GM21423 (cell line): ENCODE measurements around the gene TNFAIP2.

Experiments used
- ATAC-seq: cut with Tn5 transposase; IDR thresholded peaks from one replicate; pipeline ENCODE4 v1.9.1; 2021; ENCODE audit warnings: mild to moderate bottlenecking, moderate library complexity; ENCODE audit not compliant: unreplicated experiment

Gene TNFAIP2

DNA sequence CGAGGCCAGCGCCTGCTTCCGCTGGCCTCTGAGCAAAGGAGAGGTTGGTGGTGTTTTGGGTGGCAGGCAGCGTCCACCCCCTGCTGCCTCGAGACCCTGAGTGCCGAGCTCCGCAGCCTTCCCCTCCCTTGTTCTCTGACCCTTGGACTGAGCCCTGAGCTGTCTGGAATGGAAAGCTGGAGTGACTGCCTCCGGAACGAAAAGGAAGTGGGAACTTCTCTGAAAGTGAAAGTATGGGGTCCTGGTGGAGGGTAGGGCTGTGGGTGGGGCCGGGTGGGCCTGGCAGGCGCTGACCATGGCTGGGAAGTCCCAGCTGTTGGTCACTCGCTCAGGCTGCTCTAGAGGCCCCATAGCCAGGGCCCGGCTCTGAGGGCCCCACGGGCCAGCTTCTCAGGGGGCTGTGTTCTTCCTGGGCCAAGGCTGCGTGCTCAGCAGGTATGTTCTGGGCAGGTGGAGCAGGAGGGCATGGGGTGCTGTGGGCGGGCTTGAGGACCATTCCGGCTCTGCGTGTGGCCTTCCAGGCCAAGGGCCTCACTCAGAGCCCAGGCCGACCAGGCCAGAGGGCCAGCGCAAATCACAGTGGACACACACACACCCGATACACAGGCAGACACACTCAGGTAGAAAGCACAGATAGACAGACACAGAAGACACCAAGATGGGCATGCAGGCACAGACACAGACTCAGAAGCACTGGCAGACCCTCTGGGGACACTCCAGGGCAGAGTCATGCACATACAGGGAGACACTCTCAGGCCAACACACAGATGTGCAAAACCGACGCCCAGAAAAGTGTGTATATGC lies 28.7 kb upstream of the TNFAIP2 start, which contains the start of gene EXOC3L4:
Gene EXOC3L4 (plus strand): TSS at position 320 of the 804 bp plus-strand sequence. CDS start 5,495 bp downstream, outside the sequence.
- ATAC-seq: no peak

DNA sequence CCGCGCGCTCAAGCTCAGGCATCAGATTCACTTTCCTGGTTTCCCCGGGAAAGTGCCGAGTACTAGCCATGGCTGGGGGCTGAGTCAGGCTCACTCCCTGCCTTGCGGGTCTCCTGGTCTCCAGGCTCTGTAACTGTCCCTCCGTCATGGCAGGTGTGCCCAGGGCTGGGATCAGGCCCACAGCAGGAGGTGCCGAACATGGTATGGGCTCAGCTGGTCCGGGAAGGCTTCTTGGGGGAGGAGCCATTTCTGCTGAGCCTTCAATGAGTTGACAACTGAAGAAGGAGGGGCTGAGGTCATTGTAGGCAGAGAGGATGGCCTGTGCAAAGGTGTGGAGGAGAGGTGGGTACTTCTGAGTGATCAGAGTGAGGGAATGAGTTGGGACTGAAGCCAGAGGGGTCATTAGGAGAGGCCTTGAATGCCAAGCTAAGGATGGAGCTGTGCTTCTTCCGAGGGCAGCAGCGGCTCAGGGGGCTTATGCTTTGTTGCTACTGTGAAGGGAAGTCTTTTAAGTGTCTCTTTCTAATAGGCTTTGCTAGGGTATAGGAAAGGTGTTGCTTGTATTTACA lies 28.0 kb upstream of the TNFAIP2 start:
- ATAC-seq: no peak

DNA sequence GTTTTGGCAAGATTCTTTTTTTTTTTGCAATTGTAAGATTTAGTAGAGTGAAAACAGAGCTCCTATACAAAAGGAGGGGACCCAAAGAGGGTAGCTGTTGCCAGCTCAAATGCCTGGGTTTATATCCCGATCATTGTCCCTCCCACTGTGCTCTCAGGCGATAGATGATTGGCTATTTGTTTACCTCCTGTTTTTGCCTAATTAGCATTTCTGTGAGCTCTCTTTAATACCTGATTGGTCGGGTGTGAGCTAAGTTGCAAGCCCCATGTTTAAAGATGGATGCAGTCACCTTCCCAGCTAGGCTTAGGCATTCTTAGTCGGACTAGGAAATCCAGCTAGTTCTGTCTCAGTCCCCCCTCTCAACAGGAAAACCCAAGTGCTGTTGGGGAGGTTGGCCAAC lies 26.9 kb upstream of the TNFAIP2 start:
- ATAC-seq: no peak

DNA sequence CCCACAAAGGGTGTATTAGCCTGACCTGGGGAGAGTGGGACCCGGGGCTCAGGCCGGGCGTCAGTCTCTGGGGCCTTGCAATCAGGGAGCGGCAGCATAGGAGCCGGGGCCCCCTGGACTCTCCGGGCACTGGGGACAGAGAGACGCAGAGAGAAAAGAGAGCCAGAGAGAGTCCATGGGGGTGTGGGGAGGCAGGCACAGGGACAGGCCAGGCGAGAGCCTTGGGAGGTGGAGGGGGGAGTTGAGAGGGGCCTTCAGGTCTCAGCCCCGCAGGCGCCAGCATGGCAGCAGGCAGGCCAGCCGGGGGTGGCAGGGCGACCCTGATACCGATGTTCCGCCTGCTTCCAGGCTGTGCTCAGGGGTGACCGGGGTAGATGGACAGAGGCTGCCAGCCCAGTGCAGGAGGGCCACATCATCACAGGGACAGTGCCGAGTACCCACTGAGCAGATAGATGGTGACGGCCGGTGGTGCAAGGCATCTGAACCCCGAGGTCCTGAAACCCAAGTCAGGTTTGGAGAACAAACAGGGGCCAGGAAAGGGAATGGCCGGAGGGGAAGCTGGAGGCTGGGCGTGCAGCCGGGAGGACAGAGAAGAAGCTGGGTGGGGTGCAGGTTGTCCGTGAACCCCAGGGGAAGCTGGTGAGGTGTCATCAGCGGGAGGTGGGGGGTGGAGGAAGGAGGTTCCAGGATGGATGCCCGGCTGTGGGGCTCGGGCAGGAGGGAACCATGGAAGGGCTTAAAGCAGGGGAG lies 25.8 kb upstream of the TNFAIP2 start:
- no peak for ATAC-seq

DNA sequence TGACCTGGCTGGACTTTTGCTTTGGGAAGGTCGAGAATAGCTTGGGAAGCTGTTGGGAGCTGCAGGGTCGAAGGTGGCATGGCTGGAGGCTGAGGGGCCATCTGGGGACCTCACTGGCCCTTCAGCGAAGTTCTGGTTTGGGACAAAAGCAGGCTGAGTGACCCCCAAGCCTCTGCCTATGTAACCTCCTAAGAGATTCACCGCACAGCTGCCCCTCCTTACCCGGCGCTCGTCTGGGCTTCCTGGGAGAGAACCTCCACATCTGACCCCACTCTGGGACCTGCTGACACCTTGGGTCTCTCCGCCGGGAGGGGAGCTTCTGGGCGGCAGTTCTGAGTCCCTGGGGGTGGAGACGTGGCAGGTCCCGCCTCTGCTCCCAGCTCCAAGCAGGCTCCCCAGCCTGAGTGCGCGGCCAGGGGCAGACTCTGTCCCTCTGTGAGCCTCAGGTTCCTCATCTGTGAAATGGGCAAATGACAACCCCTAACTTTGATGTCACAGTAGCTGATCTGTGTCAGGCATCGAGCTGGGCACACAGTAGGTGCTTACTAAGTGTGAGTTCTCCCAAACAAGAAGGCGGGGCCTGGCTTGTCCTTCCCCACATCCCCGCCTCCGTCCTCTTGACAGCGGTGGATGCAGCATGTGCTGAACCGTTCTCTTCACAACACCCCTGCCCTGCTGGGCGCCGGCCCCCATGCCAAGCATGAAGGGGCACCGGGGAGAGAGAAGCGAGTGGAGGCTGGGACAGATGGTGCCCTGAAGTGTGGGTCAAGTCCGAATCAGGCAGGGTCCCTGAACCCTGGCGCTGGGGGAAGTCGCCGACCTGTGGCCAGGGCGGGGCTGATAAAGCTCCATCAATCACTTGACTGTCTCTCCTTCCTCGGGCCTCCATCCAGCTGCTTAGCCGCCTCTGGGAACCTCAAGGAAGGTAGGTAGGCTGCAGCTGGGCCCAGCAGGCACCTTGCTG lies 25.0 kb upstream of the TNFAIP2 start:
- no peak for ATAC-seq

DNA sequence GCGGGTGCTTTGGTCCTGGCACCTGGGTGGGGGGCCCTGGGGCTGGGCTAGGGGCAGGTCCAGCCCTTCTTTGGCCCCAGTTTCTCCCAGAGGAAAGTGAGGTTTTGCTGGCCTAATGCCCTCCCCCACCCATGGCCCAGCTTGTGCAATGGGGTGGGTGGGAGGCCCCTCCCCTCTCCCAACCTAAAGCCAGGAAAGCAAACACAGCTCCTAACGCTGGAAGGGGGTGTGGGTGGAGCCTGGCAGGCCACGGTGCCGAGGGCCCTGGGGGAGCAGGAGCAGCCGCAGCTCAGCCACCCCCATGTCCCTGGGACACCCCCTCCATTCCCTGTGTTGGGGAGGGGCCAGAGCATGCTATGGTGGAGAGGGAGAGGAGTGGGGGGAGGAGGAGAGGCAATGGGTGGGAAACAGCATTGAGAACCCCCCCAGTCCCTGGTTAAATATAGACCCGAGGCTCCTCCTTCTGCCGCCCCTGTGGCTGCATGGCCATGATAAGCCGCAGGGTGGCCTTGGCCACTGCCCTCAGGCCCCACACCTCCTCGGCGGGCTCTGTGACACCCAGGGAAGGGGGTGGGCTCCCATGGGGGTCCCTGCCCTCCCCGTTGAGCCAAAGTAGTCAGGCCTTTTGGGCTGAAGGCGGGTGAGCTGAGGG lies 24.1 kb upstream of the TNFAIP2 start:
- no peak for ATAC-seq

DNA sequence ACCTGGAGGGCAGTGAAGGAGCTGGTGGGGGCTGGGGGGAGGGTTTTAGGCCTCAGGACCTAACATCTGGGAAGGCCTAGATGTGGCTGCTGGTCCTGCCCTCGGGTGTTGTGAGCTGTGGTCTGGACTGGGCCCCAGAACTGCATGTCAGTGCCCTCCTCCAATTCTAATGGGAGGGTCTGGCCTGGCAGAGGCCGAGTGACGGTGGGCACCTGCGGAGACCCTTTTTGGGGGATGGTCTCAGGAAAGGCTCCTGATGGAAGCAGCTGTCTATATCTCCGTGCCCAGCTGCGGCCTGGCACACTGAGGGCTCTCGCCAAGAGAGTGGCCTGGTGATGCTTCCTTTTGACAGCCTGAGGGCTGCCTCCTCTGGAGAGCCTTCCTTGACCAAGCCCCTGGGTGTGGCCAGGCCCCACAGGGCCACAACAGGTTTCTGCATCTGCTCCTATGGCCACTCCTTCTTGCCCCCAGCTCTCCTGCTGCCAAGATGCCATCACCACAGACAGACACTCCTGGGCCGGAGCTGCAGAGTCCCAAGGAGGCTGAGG lies 23.5 kb upstream of the TNFAIP2 start:
- ATAC-seq: no peak

DNA sequence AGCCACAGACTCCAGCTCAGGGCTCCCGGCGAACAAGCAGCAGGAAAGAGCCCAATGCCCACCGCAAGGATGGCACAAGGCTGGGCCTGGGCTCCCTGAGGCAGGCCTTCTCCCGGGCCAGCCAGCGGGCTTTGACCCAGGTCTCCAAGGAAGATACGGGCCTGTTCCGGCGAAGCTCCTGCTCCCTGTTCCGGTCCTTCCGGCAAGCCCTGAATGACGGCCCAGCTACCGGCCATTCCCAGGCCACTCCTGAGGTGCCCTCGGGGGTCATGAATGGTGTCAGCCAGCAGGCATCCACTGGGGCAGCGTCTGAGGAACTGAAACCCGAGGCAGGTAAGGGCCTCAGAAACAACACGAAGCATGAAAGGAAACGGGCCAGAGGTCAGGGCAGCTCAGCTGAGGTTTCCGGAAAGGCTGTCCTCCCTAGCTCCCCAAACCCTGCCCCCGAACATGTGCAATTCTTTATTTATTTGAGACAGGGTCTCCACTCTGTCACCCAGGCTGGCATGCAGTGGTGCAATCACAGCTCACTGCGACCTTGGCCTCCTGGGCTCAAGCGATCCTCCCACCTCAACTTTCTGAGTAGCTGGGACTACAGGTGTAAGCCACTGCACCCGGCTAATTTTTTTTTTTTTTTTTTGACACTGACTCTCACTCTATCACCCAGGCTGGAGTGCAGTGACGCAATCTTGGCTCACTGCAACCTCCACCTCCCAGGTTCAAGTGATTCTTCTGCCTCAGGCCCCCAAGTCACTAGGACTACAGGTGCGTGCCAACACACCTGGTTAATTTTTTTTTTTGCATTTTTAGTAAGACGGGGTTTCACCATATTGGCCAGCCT lies 22.8 kb upstream of the TNFAIP2 start:
- ATAC-seq: no peak

DNA sequence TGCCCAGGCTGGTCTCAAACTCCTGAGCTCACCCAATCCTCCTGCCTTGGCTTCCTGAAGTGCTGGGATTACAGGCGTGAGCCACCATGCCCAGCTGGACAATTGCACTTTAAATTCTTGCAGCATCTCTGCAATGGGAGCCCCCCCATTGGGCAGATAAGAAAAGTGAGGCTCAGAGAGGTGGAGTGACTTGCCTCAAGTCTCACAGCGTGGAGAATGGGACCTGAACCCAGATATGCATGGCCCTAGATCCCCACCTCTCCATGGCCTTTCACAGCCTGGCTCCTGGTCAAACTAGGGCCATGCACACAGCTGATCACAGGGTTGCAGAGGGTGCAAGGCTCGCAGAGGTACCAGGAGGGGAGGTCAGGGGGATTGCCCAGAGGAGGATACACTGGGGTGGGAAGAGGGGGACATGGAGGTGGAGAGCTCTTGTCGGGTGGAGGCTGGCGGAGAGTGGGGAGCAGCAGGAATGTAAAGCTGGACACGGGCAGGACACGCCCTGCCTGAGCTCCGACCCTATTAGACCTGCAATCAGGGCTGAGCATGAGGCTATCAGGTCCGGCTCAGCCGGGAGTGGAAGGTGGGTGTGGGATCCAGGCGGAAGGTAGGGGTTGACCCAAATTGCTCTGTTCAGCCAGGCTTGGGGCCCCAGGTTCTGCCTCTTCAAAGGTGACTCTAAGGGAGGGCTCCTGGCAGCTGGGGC lies 21.9 kb upstream of the TNFAIP2 start:
- no peak for ATAC-seq

DNA sequence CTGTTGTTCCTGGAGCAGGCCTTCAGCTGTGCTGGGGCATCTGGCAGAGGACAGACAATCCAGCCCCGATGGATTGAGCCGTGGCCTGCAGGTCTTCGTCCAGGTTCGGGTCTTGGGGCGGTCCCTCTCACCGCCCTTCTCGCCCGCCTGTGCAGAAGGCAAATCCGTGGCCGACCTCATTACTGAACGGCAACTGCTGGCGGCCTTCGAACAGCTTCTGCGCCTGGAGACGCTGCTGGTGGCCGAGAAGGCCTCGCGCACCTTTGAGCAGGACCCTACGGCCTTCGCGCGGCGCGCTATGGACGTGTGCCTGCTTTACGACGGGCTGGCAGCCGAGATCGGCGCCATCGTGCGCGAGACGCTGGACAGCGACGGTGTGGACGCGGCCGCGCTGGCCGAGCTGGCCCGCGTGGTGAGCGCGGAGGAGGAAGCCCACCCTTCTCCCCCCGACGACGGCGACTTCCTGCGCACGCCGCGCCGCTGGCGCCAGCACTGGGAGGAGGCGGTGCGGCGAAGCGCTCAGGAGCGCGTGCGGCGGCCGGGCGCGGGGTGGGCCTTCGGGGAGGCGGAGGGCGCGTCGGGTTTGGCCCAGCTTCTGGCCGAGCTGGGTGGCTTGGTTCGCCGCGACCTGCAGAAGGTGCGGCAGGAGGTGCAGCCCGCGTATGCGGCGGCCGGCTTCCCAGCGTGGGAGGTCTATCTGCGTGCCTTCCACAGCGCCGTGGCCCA lies 21.1 kb upstream of the TNFAIP2 start:
- no peak for ATAC-seq

DNA sequence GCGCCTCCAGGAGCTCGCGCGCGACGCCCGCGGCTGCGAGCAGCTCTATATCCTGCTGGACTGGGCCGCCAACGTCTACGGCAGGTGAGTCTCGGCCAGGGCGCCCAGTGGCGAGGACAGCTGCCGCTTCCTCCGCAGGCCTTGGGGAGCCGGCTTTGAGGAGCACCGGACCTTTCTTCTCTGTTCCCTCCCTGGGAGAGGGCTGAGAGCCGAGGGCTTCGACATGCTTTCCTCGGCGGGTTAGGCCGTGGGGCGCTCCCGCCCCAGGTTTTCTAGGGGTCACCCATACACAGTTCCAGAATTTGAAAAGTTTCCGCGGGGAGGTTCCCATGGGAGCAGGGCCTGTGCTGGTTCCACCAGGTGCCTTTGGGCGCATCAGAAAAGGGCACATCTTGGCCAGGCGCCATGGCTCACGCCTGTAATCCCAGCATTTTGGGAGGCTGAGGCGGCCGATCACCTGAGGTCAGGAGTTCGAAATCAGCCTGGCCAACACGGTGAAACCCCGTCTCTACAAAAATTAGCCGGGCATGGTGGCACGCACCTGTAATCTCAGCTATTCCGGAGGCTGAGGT lies 20.5 kb upstream of the TNFAIP2 start:
- no peak for ATAC-seq

DNA sequence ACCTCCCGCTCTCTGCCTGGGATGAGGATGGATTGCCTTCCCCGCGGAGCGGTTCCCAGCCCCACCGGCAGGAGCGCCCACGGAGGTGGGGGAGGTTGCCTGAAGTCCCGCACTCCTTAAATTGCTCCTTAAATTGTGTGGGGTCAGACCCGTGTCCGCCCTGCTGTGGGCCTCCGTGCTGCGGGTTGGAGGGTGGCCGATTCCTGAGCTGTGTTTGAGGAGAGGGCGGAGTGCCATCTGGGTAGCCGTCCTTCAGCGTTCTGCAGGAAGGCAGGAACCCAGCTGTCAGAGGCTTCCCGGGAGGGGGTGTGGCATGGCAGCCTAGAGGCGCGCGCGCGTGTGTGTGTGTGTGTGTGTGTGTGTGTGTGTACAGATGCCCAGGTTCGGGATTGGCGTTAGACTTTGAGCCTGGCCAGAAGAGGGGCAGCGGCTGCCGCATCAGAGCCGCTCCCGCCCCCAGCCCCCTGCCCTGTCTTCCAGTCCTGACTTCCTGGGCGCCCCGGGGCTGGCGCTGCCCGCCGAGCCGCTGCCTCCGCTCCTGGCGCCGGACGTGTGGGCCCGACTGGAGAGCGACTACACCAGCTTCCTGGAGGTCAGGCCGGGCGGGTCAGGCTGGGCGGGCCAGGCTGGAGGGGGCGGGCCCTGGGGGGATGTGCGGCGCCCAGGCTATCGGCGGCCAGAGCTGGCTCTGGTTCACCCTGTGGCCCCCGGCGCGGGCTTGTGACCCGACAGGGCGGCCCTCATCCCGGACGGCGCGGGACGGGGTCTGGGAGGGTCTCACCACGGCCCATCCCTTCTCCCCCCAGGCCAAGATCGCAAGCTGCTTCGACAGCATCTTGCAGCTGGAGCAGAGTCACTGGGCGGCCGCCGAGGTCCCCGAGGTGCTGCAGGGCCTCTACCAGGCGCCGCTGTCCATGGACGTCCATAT lies 19.5 kb upstream of the TNFAIP2 start:
- ATAC-seq: no peak

DNA sequence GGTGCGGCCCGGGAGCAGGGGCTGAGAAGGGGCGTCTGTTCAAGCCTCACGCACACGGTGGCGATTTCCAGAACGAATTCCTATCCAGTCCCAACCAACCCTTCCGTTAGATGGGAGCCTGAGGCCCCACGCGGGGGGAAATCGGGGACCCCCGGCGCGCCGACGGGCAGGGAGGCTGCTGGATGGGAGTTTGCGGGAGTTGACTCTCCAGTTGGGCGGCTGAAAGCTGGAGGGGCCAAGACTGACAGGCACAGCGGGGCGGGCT lies 18.9 kb upstream of the TNFAIP2 start:
- no peak for ATAC-seq

DNA sequence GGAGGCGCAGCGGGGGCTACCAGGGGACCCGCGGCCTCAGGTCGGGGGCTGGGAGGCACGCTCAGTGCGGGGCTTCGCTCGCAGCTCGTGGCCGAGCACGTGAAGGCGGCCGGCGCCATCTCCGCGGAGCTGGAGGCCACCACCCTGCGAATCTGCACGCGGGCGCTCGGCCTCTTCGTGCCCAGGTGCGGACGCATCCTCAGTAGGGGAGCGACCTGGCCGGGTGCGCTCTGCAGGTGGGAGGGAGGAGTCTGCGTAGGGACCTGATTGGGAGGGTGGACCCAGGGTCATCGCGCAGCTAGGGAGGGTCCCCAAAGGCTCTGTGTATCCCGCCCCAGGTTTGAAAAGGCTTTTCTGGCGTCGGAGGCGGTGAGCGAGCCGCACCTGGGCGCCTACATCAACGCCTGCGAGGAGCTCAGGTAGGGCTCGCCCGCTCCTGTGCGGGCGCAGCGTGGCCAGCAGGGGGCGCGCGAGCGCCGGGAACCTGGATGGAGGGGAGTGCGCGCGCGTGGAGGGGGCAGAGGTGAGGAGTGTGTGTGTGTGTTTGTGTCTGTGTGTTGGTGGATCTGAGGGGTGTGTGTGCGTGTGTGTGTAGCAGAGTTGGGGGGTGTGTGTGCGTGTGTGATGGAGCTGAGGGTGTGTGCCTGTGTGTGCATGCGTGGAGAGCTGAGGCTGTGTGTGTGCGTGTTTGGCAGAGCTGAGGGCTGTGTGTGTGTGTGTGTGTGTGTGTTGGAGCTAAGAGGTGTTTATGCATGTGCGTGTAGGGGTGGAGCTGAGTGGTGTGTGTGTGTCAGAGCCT lies 18.4 kb upstream of the TNFAIP2 start:
- ATAC-seq: no peak

DNA sequence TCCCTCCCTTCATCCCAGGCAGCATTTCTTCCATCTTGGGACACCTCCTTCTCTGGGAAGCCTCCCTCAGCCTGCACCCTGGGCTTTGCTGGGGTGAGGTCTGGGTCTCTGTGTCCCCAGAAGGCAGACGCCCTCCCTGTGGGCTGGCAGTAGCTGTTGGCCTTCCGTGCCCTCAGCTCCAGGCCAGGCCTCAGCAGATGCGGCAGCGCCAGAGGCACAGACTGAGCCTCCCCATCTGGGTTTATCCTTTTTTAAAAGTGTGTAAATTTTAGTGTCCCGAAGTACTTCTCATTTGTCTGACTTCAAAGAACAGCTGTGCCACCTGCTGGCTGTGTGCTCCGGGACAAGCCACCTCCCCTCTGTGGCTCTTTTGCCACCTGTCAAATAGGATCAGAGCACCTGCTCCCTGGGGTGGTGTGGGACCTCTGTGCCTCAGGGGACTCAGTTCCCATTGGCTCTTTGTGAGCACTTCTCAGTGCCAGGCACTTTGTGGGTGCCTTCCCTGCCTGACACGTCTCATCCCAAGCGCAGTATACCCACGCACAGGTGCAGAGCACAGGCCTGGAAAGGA lies 17.6 kb upstream of the TNFAIP2 start:
- ATAC-seq: no peak
